ENCODE data around the gene GATAD2A.

GATAD2A gene

DNA sequence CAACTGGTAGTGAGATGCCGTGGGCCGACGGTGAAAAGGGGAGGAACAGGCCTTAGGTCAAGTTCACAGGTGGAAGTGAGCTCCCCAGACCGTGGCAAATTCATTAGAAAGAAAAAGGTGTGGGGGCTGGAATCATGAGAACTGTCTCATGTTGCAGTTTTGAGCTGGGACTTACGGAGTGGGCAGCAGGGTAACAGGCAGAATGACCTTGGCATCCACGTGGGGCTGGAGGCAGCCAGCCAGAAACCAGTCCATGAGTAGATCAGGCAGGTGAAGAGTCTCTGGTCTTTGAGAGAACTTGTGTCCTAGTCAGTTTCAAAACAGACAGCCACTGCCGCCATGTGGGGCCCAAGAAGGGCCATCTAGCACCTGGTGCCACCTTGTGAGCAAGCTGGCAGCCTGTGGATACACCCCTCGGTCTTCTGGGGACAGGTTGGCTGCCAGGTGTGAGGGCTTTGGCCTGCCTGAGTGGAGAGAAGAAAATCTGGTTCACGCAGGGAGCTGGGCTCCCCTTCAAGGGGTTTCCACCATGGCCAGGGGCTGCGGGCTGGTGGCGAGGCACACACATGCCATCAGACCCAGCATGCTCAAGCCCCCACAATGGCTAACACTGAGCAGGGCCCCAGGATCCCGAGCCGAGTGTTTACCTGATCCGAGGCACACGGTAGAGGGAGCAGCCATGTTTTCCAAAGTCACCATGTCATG lies 86.0 kb downstream of the GATAD2A start:
- DNase-seq, result no peak

- no peak for DNase-seq
These were observed 86.6 kb downstream of the GATAD2A start for GRCh38 chr19:19492026-19492610.

DNA sequence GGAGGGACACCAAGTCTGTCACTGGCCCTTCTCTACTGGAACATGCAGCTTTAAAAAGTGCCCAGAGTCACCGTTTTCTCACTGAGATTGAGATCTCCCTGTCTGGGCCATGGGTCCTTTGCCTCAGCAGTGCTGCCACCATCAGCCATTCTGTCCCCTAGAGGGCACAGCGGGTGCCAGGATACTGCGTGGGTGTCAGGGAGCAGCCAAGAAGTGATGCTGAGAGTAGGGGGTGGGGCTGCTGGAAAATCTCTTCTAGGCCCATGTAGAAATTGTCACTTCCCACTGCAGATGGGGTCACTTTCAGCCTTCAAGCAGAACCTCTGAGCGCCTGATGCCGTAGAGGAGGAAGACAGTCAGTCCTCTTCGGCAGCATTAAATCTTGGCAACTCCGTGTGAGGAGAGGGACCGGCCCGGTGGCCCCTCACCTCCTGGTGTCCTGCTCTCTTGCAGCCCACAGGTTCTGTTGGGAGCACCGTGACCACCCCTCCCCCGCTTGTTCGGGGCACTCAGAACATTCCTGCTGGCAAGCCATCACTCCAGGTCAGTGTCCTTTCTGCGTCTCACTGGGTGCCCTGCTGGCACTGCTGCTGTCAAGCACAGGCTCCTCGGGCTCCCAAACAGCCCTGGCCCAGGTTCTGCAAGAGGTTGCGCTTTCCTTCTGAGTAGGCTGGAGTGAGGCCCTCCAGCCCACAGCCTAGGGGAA lies 88.5 kb downstream of the GATAD2A start:
- DNase-seq, result no peak

GRCh38 chr19:19495614-19496603 lies 90.4 kb downstream of the GATAD2A start:
- DNase-seq, result no peak

DNA sequence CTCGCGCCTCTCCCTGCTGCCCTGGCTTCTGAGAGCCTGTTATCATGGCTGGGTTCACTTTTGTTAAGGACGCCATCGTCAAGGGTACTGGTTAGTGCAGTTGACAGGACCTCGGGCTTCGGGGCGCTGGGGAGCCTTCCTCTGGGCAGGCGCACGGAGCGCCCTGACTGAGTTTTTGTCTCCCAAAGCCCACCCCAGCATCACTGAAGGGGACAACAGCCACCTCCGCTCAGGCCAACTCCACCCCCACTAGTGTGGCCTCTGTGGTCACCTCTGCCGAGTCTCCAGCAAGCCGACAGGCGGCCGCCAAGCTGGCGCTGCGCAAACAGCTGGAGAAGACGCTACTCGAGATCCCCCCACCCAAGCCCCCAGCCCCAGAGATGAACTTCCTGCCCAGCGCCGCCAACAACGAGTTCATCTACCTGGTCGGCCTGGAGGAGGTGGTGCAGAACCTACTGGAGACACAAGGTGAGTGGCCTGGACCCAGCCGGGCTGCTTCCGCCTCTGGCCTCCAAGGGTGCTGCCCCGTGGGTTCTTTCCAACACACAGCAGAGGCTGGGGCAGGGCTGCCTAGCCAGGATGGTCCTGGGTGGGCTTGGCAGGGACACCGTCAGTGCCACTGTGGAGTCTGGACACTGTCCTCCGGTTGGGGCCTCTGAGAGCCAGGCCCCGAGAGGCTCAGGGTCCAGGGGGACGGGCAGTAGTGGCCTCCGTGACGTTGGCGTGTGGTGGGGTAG lies 92.9 kb downstream of the GATAD2A start:
- no peak for DNase-seq

DNA sequence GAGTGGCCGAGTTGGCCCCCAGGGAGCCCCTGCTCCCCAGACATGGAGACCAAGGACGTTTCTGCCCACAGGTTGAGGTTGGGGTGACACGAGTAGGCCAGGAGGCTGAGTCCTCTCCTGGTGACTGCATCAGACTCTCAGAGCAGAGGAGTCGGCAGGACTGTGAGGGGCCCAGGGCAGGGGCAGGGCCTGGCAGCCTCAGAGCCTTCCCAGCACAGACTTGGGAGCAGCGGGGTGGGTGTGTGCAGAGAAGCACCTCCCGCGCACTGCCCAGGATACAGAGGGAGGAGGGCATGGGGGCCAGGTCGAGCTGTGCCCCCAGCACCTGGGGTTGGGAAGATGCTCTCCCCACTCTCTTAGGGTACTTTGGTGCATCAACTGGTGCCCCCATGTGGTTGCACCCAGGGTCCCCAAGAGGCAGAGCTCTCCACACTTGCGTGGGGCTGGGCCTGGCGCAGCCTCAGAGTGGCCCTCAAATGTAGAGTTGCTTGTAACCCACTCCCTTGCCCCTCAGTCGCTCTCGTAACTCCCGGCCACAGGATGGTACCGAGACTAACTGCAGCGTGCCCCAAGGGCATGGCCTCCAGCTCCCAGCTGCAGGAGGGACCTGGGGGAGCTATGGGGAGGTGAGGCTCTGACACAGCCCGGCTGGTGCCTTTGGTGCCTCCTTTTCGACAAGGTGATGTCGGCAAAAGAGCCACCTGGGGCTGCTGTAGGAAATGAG lies 94.0 kb downstream of the GATAD2A start:
- no peak for DNase-seq

DNA sequence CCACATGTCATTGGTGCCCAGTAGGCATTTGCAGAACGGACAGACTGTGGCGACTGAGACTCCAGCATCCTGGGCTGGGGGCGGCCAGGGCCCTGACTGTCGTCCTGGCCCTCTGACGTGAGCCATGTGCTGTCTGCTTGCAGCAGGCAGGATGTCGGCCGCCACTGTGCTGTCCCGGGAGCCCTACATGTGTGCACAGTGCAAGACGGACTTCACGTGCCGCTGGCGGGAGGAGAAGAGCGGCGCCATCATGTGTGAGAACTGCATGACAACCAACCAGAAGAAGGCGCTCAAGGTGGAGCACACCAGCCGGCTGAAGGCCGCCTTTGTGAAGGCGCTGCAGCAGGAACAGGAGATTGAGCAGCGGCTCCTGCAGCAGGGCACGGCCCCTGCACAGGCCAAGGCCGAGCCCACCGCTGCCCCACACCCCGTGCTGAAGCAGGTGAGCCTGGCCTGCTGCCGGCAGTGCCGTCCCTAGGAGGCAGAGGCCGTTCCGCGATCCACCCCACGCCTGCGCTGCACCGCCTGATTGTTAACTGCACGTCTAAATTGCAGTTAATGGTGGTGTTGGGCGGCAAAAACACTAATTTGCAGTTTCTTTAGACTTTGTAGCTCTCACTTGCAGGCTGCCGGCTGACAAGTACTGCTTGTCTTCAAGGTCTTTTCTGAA lies 95.6 kb downstream of the GATAD2A start:
- DNase-seq, result no peak

DNA sequence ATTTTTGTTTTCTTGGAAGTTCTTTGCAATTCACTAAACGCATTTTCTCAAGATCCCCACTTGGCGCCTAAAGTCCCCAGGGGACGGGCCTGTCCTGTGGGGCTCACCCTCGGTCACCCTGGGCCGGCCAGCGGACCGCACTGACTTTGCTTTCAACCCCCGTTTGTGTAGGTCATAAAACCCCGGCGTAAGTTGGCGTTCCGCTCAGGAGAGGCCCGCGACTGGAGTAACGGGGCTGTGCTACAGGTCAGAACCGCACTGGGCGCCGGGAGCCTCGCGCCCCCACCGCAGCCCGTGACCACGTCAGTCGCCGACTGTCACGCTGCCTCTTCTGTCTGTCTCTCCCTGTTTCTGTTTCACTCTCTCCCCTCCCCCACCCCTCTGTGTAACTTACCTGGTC lies 96.3 kb downstream of the GATAD2A start:
- DNase-seq, result no peak

- no peak for DNase-seq
These were observed 96.8 kb downstream of the GATAD2A start for GRCh38 chr19:19502281-19502680.

- DNase-seq, result no peak
These were observed 97.5 kb downstream of the GATAD2A start for GRCh38 chr19:19502808-19503602.

GRCh38 chr19:19504754-19505668 lies 99.5 kb downstream of the GATAD2A start:
- DNase-seq, result no peak

GRCh38 chr19:19505669-19506326 lies 100.3 kb downstream of the GATAD2A start:
- no peak for DNase-seq

- no peak for DNase-seq
These were observed 101.1 kb downstream of the GATAD2A start for GRCh38 chr19:19506592-19506991.

GRCh38 chr19:19507354-19507753 lies 101.9 kb downstream of the GATAD2A start:
- no peak for DNase-seq

DNA sequence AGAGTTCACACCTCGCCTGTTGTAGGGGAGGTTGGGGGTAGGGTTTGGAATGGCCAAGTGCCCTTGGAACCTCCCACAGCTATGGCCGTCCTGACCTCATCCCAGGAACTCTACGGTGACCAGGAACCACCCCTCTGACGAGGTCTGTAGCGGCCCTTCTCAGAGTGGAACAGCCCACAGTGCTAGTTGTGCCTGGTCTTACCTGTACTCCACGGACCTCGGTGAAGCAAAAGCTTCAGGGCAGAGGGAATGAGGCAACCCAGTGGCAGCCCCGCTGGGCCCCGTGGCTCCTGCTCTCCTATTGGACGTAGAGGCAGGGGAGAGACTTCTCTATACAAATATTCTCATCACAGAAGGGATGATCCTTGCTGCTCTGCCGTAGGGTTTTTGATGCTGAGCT lies 102.7 kb downstream of the GATAD2A start:
- no peak for DNase-seq

- DNase-seq, result no peak
These were observed 105.0 kb downstream of the GATAD2A start for GRCh38 chr19:19510432-19510831.

DNA sequence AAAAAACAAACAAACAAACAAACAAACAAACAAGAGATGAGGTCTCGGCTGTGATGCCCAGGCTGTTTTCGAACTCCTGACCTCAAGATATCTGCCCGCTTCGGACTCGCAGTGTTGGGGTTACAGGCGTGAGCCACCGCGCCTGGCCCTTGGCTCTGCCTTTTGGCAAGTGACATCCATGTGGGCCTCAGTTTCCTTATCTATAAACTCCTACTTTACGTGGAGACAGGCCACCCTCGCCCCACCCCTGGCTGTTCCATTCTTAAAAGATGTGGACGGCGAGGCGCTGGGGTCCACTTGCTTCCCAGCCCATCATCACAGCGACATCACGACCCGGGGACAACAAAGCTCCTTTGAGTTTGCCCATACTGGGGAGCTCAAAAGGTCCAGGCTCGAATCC lies 108.2 kb downstream of the GATAD2A start:
- DNase-seq, result no peak

GRCh38 chr19:19514215-19514657 lies 108.8 kb downstream of the GATAD2A start:
- no peak for DNase-seq

Measured in NCI-H2081 (cell line).